NCI-H1417 treated with DMSO at 0.1 percent for 48 hours (cell line): ENCODE measurements around the gene ASPRV1.

Source experiments
- DNase-seq: peaks from one replicate; lab custom pipeline; 2025; lab: John Stamatoyannopoulos, UW

Gene ASPRV1

GRCh38 chr2:69988086-69988635 is 26.7 kb upstream of the ASPRV1 start:
- no peak for DNase-seq

GRCh38 chr2:69986691-69987090 is 25.3 kb upstream of the ASPRV1 start:
- DNase-seq: no peak

GRCh38 chr2:69985688-69986087 is 24.3 kb upstream of the ASPRV1 start:
- no peak for DNase-seq

GRCh38 chr2:69985216-69985615 is 23.8 kb upstream of the ASPRV1 start:
- DNase-seq: no peak

- DNase-seq: no peak
Observed at GRCh38 chr2:69983392-69983966, 22.0 kb upstream of the ASPRV1 start.

- DNase-seq: no peak
Observed at GRCh38 chr2:69979902-69980807, 18.7 kb upstream of the ASPRV1 start.

GRCh38 chr2:69977906-69978482 is 16.6 kb upstream of the ASPRV1 start:
- no peak for DNase-seq

- no peak for DNase-seq
Observed at GRCh38 chr2:69977186-69977585, 15.8 kb upstream of the ASPRV1 start.

GRCh38 chr2:69975853-69976462 is 14.5 kb upstream of the ASPRV1 start:
- no peak for DNase-seq

- DNase-seq: no peak
Observed at GRCh38 chr2:69975136-69975852, 13.9 kb upstream of the ASPRV1 start.

GRCh38 chr2:69973335-69973735 is 11.9 kb upstream of the ASPRV1 start:
- DNase-seq: no peak

- DNase-seq: no peak
Observed at GRCh38 chr2:69972822-69973221, 11.4 kb upstream of the ASPRV1 start.

GRCh38 chr2:69969991-69970390 is 8.6 kb upstream of the ASPRV1 start:
- no peak for DNase-seq

GRCh38 chr2:69969126-69969983 is 7.9 kb upstream of the ASPRV1 start:
- DNase-seq: no peak

GRCh38 chr2:69968609-69969008 is 7.2 kb upstream of the ASPRV1 start:
- DNase-seq: no peak

- no peak for DNase-seq
Observed at GRCh38 chr2:69966496-69966895, 5.1 kb upstream of the ASPRV1 start.

- DNase-seq: no peak
Observed at GRCh38 chr2:69965756-69966445, 4.5 kb upstream of the ASPRV1 start.

- no peak for DNase-seq
Observed at GRCh38 chr2:69964353-69964841, 3.0 kb upstream of the ASPRV1 start.

- no peak for DNase-seq
Observed at GRCh38 chr2:69962986-69963730, 1.7 kb upstream of the ASPRV1 start.
